ENCODE data around the gene LILRB1. TPM values are rescaled to one million over a fixed set of nuclear protein-coding genes. Genes with fewer than 3 reads are reported as not detected.

The LILRB1 gene
- total RNA-seq, 4 donors from 2014 or later: 1.2 to 3.9 TPM; not detected in 2

DNA sequence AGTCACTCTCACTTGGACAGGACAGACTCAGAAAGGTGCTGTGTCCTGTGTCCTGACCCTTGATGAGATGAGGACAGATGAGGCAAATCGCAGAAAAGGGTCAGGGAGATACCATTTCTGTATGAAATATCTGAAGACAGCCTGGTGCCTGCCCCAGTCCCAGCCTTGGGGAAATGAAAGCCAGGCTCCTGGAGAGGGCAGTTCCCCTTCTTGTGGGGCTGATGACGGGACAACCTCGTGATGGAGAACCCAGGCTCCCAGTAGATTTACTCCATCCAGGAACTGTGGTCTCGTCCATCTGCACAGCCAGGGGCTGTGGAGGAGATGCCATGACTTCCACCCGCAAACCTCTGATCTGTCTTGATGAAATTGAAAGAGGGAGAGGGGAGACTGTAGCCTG is 13.8 kb downstream of the LILRB1 start:
- Histone ChIP-seq H3K27me3 (no peaks in the 10 kb centered on the region), H3K9me3 (no peaks in the 10 kb centered on the region), H3K27ac (no peak overlapping the region), H3K36me3 (no peaks in the 10 kb centered on the region), H3K4me1 (no peaks in the 10 kb centered on the region), H3K4me3 (no peak overlapping the region)
- no peak for TF ChIP-seq POLR2A (IDR thresholded peaks at IDR 0.05)
- intact Hi-C loops (cut with DNase I; ENCODE audit: low total_unique reads): no loop called here
- no peak for DNase-seq

DNA sequence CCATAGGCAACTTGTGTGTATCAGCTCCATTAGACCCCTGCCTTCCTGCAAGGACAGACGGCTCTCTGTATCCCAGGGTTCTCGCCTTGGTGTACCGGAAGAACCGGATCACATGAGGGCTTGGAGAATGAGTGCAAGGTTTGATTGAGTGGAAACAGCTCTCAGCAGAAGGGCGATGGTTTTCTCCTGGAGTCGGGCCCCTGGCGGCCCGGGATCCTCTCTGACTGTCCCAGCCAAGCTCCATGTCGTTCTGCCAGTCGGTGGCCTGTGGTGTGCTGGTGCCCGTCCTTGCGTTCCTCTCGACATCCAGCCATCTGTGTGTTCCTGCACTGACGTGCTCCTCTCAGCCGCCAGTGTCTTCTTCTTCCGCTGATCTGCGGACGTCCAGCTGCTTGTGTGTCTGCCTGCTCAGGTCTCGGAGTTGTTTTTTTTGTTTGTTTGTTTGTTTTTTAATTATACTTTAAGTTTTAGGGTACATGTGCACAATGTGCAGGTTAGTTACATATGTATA is 16.1 kb downstream of the LILRB1 start:
- Histone ChIP-seq H3K9me3 (no peaks in the 10 kb centered on the region), H3K4me3 (no peak overlapping the region), H3K4me1 (no peaks in the 10 kb centered on the region), H3K36me3 (no peaks in the 10 kb centered on the region), H3K27ac (no peak overlapping the region), H3K27me3 (no peaks in the 10 kb centered on the region)
- DNase-seq: no peak
- TF ChIP-seq POLR2A (IDR thresholded peaks at IDR 0.05): no peak
- TF ChIP-seq, protein P1, sequence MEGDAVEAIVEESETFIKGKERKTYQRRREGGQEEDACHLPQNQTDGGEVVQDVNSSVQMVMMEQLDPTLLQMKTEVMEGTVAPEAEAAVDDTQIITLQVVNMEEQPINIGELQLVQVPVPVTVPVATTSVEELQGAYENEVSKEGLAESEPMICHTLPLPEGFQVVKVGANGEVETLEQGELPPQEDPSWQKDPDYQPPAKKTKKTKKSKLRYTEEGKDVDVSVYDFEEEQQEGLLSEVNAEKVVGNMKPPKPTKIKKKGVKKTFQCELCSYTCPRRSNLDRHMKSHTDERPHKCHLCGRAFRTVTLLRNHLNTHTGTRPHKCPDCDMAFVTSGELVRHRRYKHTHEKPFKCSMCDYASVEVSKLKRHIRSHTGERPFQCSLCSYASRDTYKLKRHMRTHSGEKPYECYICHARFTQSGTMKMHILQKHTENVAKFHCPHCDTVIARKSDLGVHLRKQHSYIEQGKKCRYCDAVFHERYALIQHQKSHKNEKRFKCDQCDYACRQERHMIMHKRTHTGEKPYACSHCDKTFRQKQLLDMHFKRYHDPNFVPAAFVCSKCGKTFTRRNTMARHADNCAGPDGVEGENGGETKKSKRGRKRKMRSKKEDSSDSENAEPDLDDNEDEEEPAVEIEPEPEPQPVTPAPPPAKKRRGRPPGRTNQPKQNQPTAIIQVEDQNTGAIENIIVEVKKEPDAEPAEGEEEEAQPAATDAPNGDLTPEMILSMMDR (IDR thresholded peaks at IDR 0.05): no peak
- intact Hi-C loops (cut with DNase I; ENCODE audit: low total_unique reads): no loop called here

DNA sequence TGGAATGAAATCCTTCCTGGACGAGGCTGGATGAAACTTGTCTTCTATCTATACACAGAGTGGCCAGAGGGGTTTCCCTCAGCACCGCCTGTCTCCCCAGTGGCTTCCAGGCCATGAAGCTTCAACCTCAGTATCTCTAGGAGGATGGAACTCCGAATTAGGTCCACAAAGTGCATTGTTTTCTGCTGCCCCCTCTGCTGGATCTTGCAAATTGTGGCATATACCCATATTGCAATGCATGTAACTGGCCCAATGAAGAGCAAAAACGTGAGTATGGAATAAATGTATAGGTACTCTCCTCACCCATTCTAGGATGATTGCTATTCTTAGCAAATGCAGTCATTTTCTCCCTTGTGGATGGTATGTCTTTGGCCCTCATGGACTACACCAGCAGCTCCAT is 17.8 kb downstream of the LILRB1 start:
- H3K27me3 ChIP-seq: no peaks in the 10 kb centered on the region
- H3K9me3 ChIP-seq: no peaks in the 10 kb centered on the region
- no peak for DNase-seq
- TF ChIP-seq, protein P1 (IDR thresholded peaks at IDR 0.05): no peak
- no peak for TF ChIP-seq POLR2A (IDR thresholded peaks at IDR 0.05)
- H3K36me3 ChIP-seq: no peaks in the 10 kb centered on the region
- H3K4me1 ChIP-seq: no peaks in the 10 kb centered on the region
- no peak overlapping the region for H3K27ac ChIP-seq
- H3K4me3 ChIP-seq: no peak overlapping the region
- intact Hi-C loops (cut with DNase I; ENCODE audit: low total_unique reads): no loop called here

DNA sequence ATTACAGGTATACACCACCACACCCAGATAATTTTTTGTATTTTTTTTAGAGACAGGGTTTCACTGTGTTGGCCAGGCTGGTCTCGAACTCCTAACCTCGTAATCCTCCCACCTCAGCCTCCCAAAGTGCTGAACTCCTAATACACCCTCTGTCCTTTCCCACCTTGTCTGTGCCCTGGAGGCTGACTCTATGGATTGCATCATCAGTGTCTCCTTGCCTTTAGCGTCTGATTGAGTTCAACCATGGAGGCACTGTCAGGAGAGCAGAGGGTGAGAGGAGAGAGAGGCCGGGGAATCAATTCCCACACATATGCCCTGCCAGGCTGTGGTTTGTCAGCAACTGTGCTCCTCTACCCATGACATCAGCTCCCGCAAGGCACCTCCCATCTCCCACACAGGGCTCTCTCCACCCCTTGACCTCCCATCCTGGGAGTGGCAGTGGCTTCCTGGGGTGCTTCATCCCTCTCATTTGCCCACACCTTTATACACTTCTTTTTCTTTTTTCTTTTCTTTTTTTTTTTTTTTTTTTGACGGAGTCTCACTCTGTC is 19.9 kb downstream of the LILRB1 start:
- DNase-seq: no peak
- H3K4me1 ChIP-seq: no peaks in the 10 kb centered on the region
- H3K4me3 ChIP-seq: no peak overlapping the region
- intact Hi-C loops (cut with DNase I; ENCODE audit: low total_unique reads): no loop called here
- no peak for TF ChIP-seq POLR2A (IDR thresholded peaks at IDR 0.05)
- TF ChIP-seq, protein P1 (IDR thresholded peaks at IDR 0.05): no peak
- no peak overlapping the region for H3K27ac ChIP-seq
- no peaks in the 10 kb centered on the region for H3K36me3 ChIP-seq
- no peaks in the 10 kb centered on the region for H3K27me3 ChIP-seq
- H3K9me3 ChIP-seq: no peaks in the 10 kb centered on the region

DNA sequence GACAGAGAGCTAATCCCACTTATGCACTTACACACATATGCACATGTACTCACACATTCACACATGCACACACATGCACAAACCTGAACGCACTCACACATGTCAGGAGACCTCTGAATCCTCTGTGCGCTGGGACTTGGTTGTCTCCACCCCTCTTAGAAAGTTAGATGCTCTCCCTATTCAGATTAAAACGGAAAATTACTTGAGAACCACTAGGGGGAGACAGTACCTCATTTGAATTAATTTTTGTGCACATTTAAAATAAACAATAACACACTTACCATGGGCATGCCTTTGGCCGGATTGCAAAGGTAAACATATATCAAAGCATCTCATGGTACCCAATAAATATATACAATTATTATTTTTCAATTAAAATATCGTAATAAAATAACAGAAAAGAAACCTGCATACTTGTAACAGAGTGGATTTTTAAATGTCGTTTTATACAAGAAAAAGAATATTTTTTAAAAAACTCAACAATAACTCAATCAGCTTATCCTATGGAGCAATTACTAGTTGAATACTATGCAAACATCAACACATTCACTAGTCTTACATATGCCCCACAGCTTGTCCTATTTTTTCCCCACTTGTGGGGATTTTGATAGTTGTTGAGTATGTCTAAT is 23.0 kb downstream of the LILRB1 start:
- no peaks in the 10 kb centered on the region for H3K36me3 ChIP-seq
- no peak for DNase-seq
- TF ChIP-seq, protein P1 (IDR thresholded peaks at IDR 0.05): peak in 2 of 4 experiments; percentile 21 to 22
- TF ChIP-seq POLR2A (IDR thresholded peaks at IDR 0.05): no peak
- H3K27ac ChIP-seq: no peak overlapping the region
- no peaks in the 10 kb centered on the region for H3K27me3 ChIP-seq
- no peaks in the 10 kb centered on the region for H3K4me1 ChIP-seq
- no peaks in the 10 kb centered on the region for H3K9me3 ChIP-seq
- H3K4me3 ChIP-seq: no peak overlapping the region
- intact Hi-C loops (cut with DNase I; ENCODE audit: low total_unique reads): no loop called here

All from uterus (tissue), 4 donors.